Small intestine (tissue), 7 donors: ENCODE results near the gene ILRUN. TPM values are rescaled to one million over a fixed set of nuclear protein-coding genes. Genes with fewer than 3 reads are reported as not detected.
"Not testable (repeated sequence)": the region's sequence is repeated elsewhere in the genome, so short reads cannot be mapped to it uniquely, and the experiment has no call there.

Experiments
- DNase-seq, 2 donors: peaks; one replicate each; pipeline versions ENCODE4 v3.0.0 to v3.0.0-alpha.2; 2013
- FAIRE-seq: peaks from 2 replicates; lab custom pipeline; 2012; peaks lifted over from hg19 to GRCh38; lab: Jason Lieb, UNC
- H3K27ac ChIP-seq, 3 donors: one replicate each; pipeline ENCODE4 v1.5.1; 2013; ENCODE audit warnings: low read length in 2 of 3, mild to moderate bottlenecking in 2 of 3, control low read depth in 1 of 3, inconsistent platforms in 1 of 3, low read depth in 1 of 3, moderate library complexity in 1 of 3
- H3K27me3 ChIP-seq, 3 donors: one replicate each; pipeline ENCODE4 v1.6.1; 2013; ENCODE audit warnings: low read length in 3 of 3, inconsistent platforms in 1 of 3; ENCODE audit not compliant: control insufficient read depth in 3 of 3, insufficient read depth in 3 of 3
- H3K36me3 ChIP-seq, 3 donors: one replicate each; pipeline ENCODE4 v1.6.1; 2013; ENCODE audit warnings: low read length in 3 of 3, inconsistent platforms in 1 of 3, low read depth in 1 of 3, mild to moderate bottlenecking in 1 of 3, moderate library complexity in 1 of 3; ENCODE audit not compliant: control insufficient read depth in 3 of 3, insufficient read depth in 2 of 3
- H3K4me1 ChIP-seq, 3 donors: one replicate each; pipeline ENCODE4 v1.6.1; 2013; ENCODE audit warnings: low read length in 2 of 3, inconsistent platforms in 1 of 3, low read depth in 1 of 3, mild to moderate bottlenecking in 1 of 3, moderate library complexity in 1 of 3; ENCODE audit not compliant: control insufficient read depth in 3 of 3, insufficient read depth in 2 of 3
- H3K4me3 ChIP-seq, 3 donors: one replicate each; pipeline ENCODE4 v1.5.1; 2013; ENCODE audit warnings: low read length in 3 of 3, control low read depth in 1 of 3, inconsistent platforms in 1 of 3, low read depth in 1 of 3, mild to moderate bottlenecking in 1 of 3, moderate library complexity in 1 of 3
- H3K9me3 ChIP-seq, 2 donors: one replicate each; pipeline ENCODE4 v1.6.1; 2013; ENCODE audit warnings: low read depth in 1 of 2, low read length in 1 of 2; ENCODE audit not compliant: control insufficient read depth in 2 of 2, insufficient read depth in 1 of 2
- WGBS, 3 donors: extraction: QIAGEN DNeasy Blood & Tissue Kit; methylation state at CpG; one replicate each; pipeline ENCODE4 v1.1.7; 2013; 5-methylcytosine and 5-hydroxymethylcytosine counted together
- polyA plus RNA-seq, 4 donors: library from polyadenylated mRNA; stranded (reverse) in 3 of 4; unstranded in 1 of 4; fragments of 200-250 nt in 3 of 4; fragments of 120-200 nt in 1 of 4; gene quantifications; one replicate each; pipeline versions ENCODE4 v1.2.1 to v1.2.3, GENCODE V29; 2013
- donor health status: healthy with polysubstance abuse.
- donor health status: control.
- donor health status: control.
- donor health status: Bipolar disorder and iron deficiency.
- donor health status: healthy.

The ILRUN gene
- polyA plus RNA-seq, 4 donors, result 44.3 to 53.5 (median 47.3) TPM

DNA sequence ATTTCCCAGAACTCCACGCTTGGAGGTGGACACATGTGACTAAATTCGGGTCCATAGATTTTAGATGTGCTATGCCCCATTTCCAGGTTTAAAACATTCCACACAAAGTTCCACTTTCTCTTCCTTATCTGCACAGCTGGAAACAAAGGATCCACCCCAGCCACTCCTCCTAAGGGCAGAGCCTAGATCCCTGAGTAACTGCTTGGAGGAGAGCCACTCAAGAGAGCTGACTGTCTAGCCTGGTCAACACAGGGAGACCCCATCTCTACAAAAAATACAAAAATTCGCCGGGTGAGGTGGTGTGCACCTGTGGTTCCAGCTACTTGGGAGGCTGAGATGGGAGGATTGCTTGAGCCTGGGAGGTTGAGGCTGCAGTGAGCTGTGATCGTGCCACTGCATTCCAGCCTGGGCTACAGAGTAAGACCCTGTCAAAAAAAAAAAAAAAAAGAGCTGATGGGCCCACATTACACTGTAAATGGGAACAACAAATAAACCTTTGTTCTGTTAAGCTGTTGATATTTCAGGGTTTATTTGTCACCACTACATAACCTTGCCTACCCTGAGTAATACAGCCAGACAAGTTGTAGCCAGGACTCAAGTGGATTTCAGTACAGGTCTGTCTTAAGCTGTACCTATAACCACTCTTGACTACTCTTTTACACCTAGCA is 35.0 kb upstream of the ILRUN start:
- FAIRE-seq, result no peak
- 90 to 95% (median 92%) methylated on average over 5 of the region's 5 CpGs for WGBS, 3 donors

GRCh38 chr6:34729631-34730470 is 33.3 kb upstream of the ILRUN start:
- WGBS, 3 donors, result 61 to 74% (median 73%) methylated on average over 4 of the region's 4 CpGs

More for the DNA sequence above, 35.0 kb upstream of the ILRUN start:
- H3K27ac ChIP-seq, result no peak overlapping the region
- H3K4me3 ChIP-seq, result no peak overlapping the region
- peaks cover 0 to under 1% of the 10 kb centered on the region in 2 donors for H3K9me3 ChIP-seq
- DNase-seq, result no peak
- H3K4me1 ChIP-seq, result no peaks in the 10 kb centered on the region
- no peaks in the 10 kb centered on the region for H3K36me3 ChIP-seq
- no peaks in the 10 kb centered on the region for H3K27me3 ChIP-seq

DNA sequence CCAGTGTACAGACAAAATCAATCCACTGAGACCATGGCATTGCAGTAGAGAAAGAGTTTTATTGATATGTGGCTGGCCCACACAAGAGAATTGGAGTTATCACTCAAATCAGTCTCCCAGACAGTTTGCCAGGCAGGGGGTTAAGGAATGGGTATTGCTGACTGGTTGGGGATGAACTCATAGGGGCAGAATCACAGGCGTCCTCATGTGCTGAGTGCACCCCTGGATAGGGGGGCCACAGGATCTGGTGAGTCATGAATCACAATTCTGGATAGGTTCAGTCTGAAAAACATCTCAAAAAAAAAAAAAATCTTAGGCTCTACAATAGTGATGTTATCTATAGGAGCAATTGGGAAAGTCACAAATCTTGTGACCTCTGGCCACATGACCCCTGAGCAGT is 29.5 kb upstream of the ILRUN start:
- peaks cover 0 to 8% of the 10 kb centered on the region in 2 donors for H3K9me3 ChIP-seq
- FAIRE-seq, result no peak
- WGBS, 3 donors, result 86 to 95% (median 87%) methylated on average over 1 of the region's 1 CpG

More at GRCh38 chr6:34729631-34730470, 33.3 kb upstream of the ILRUN start:
- H3K36me3 ChIP-seq, result no peaks in the 10 kb centered on the region
- no peak overlapping the region for H3K27ac ChIP-seq
- DNase-seq (no peak), FAIRE-seq (no peak)
- no peaks in the 10 kb centered on the region for H3K27me3 ChIP-seq
- no peak overlapping the region for H3K4me3 ChIP-seq
- H3K4me1 ChIP-seq, result no peaks in the 10 kb centered on the region
- H3K9me3 ChIP-seq, result peaks cover 0 to 8% of the 10 kb centered on the region in 2 donors

DNA sequence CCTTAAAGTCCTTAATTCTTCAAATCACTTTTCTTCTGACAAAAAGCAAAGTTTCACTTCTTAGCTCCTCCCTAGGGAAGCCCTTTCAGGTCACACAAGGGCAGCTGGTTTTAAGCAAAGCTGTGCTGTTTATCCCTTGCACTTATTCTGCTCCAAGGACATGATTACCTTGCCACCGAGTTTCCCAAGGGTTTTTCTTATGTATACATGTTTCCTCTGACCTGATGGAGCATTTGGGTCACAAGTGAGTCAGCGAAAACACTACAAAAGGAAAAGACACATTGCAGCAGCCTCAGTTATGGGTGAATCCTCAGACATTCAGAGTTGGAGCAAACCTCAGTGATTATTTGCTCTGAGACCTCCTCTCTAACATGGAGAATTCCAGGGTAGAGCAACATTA is 26.6 kb upstream of the ILRUN start:
- peaks cover 0 to 8% of the 10 kb centered on the region in 2 donors for H3K9me3 ChIP-seq
- H3K4me3 ChIP-seq, result no peak overlapping the region
- H3K27ac ChIP-seq, result no peak overlapping the region
- FAIRE-seq (no peak), DNase-seq (no peak)
- H3K36me3 ChIP-seq, result no peaks in the 10 kb centered on the region
- no peaks in the 10 kb centered on the region for H3K27me3 ChIP-seq
- H3K4me1 ChIP-seq, result peaks cover 0 to 5% (median 0%) of the 10 kb centered on the region in 3 donors
- WGBS, 3 donors, result 52 to 59% (median 56%) methylated on average over 2 of the region's 2 CpGs

More for the DNA sequence above, 29.5 kb upstream of the ILRUN start:
- no peaks in the 10 kb centered on the region for H3K27me3 ChIP-seq
- H3K27ac ChIP-seq, result no peak overlapping the region
- no peak for DNase-seq
- H3K4me3 ChIP-seq, result no peak overlapping the region
- no peaks in the 10 kb centered on the region for H3K36me3 ChIP-seq
- no peaks in the 10 kb centered on the region for H3K4me1 ChIP-seq

DNA sequence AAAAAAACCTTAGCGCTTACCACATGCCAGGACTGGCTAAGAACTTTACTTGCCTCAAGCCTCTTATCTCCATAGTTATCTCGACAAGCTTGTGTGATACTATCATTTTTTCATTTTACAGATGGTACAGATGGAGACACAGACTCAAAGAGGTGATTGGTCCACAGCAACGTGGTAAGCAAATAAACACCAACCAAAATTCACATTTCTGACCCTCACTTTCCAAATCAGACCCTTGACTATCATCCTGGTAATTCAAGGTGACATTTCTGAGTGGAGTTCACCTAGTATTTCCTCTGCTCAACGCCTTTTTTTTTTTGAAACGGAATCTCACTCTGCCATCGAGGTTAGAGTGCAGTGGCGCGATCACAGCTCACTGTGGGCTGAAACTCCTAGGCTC is 25.9 kb upstream of the ILRUN start:
- WGBS, 3 donors, result 76 to 82% (median 81%) methylated on average over 8 of the region's 8 CpGs
- no peaks in the 10 kb centered on the region for H3K27me3 ChIP-seq
- peaks cover 0 to 8% of the 10 kb centered on the region in 2 donors for H3K9me3 ChIP-seq
- no peaks in the 10 kb centered on the region for H3K36me3 ChIP-seq
- H3K4me1 ChIP-seq, result peaks cover 0 to 5% (median 0%) of the 10 kb centered on the region in 3 donors
- no peak for DNase-seq
- no peak for FAIRE-seq
- H3K27ac ChIP-seq, result no peak overlapping the region
- H3K4me3 ChIP-seq, result no peak overlapping the region

DNA sequence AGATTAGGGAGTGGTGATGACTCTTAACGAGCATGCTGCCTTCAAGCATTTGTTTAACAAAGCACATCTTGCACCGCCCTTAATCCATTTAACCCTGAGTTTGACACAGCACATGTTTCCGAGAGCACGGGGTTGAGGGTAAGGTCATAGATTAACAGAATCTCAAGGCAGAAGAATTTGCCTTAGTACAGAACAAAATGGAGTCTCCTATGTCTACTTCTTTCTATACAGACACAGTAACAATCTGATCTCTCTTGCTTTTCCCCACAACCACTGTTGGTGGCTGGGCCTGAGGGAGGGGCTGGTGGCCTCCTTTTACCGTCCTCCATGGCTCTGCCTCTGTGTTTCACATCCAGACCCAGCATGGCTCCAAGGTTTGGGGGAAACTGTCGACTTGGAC is 23.6 kb upstream of the ILRUN start:
- H3K4me3 ChIP-seq, H3K36me3 ChIP-seq, DNase-seq, H3K9me3 ChIP-seq, H3K27ac ChIP-seq, H3K27me3 ChIP-seq, H3K4me1 ChIP-seq, FAIRE-seq: not testable (repeated sequence)
- 51 to 82% (median 68%) methylated on average over 5 to 6 of the region's 6 CpGs for WGBS, 3 donors

- WGBS, 3 donors, result 17 to 41% (median 30%) methylated on average over 2 to 8 of the region's 9 CpGs
- not testable (repeated sequence) for H3K36me3 ChIP-seq, H3K27me3 ChIP-seq, H3K27ac ChIP-seq, H3K9me3 ChIP-seq, FAIRE-seq, H3K4me1 ChIP-seq, DNase-seq, H3K4me3 ChIP-seq
These were observed 23.1 kb upstream of the ILRUN start for GRCh38 chr6:34719646-34720045.

GRCh38 chr6:34718976-34719375 is 22.4 kb upstream of the ILRUN start:
- H3K4me1 ChIP-seq, result peaks cover 0 to 5% (median 0%) of the 10 kb centered on the region in 3 donors
- H3K27me3 ChIP-seq, result no peaks in the 10 kb centered on the region
- FAIRE-seq (no peak), DNase-seq (no peak)
- no peaks in the 10 kb centered on the region for H3K9me3 ChIP-seq
- no peak overlapping the region for H3K27ac ChIP-seq
- no peaks in the 10 kb centered on the region for H3K36me3 ChIP-seq
- 72 to 85% (median 72%) methylated on average over 4 of the region's 4 CpGs for WGBS, 3 donors
- no peak overlapping the region for H3K4me3 ChIP-seq
